Measurements from ENCODE around the gene RING1. TPM values are rescaled to one million over a fixed set of nuclear protein-coding genes. Genes with fewer than 3 reads are reported as not detected.

Gene RING1
- total and polyA plus RNA-seq, 2 experiments from 2014 or later = 6.4 to 16.0 TPM

DNA sequence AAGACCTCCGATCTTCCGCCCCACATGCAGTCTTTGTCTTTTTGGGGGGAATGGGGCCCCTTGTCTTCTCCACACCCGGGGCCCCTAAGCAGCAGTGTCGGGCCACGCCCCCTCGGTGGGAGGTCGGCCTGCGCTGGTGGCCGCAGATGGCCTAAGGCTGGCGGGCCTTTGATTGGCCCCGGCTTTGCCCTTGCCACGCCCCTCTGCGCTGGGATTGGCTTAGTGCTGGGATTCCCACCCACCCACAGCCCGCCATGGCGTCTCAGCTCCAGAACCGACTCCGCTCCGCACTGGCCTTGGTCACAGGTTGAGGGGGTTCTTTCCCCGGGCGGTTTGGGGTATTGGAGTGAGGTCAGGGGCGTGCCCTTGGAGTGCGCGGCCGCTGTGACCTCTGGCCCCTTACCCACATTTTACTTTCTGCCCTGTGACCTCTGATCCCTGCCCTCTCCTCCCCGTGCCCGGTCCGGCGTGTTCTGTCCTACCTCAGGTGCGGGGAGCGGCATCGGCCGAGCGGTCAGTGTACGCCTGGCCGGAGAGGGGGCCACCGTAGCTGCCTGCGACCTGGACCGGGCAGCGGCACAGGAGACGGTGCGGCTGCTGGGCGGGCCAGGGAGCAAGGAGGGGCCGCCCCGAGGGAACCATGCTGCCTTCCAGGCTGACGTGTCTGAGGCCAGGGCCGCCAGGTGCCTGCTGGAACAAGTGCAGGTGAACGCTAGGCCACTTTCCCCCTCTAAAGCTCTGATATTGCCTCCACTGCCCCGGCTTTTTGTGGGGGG, 3.7 kb upstream of the RING1 start, which contains the start of gene HSD17B8 (continued):
- TF ChIP-seq, protein P1, sequence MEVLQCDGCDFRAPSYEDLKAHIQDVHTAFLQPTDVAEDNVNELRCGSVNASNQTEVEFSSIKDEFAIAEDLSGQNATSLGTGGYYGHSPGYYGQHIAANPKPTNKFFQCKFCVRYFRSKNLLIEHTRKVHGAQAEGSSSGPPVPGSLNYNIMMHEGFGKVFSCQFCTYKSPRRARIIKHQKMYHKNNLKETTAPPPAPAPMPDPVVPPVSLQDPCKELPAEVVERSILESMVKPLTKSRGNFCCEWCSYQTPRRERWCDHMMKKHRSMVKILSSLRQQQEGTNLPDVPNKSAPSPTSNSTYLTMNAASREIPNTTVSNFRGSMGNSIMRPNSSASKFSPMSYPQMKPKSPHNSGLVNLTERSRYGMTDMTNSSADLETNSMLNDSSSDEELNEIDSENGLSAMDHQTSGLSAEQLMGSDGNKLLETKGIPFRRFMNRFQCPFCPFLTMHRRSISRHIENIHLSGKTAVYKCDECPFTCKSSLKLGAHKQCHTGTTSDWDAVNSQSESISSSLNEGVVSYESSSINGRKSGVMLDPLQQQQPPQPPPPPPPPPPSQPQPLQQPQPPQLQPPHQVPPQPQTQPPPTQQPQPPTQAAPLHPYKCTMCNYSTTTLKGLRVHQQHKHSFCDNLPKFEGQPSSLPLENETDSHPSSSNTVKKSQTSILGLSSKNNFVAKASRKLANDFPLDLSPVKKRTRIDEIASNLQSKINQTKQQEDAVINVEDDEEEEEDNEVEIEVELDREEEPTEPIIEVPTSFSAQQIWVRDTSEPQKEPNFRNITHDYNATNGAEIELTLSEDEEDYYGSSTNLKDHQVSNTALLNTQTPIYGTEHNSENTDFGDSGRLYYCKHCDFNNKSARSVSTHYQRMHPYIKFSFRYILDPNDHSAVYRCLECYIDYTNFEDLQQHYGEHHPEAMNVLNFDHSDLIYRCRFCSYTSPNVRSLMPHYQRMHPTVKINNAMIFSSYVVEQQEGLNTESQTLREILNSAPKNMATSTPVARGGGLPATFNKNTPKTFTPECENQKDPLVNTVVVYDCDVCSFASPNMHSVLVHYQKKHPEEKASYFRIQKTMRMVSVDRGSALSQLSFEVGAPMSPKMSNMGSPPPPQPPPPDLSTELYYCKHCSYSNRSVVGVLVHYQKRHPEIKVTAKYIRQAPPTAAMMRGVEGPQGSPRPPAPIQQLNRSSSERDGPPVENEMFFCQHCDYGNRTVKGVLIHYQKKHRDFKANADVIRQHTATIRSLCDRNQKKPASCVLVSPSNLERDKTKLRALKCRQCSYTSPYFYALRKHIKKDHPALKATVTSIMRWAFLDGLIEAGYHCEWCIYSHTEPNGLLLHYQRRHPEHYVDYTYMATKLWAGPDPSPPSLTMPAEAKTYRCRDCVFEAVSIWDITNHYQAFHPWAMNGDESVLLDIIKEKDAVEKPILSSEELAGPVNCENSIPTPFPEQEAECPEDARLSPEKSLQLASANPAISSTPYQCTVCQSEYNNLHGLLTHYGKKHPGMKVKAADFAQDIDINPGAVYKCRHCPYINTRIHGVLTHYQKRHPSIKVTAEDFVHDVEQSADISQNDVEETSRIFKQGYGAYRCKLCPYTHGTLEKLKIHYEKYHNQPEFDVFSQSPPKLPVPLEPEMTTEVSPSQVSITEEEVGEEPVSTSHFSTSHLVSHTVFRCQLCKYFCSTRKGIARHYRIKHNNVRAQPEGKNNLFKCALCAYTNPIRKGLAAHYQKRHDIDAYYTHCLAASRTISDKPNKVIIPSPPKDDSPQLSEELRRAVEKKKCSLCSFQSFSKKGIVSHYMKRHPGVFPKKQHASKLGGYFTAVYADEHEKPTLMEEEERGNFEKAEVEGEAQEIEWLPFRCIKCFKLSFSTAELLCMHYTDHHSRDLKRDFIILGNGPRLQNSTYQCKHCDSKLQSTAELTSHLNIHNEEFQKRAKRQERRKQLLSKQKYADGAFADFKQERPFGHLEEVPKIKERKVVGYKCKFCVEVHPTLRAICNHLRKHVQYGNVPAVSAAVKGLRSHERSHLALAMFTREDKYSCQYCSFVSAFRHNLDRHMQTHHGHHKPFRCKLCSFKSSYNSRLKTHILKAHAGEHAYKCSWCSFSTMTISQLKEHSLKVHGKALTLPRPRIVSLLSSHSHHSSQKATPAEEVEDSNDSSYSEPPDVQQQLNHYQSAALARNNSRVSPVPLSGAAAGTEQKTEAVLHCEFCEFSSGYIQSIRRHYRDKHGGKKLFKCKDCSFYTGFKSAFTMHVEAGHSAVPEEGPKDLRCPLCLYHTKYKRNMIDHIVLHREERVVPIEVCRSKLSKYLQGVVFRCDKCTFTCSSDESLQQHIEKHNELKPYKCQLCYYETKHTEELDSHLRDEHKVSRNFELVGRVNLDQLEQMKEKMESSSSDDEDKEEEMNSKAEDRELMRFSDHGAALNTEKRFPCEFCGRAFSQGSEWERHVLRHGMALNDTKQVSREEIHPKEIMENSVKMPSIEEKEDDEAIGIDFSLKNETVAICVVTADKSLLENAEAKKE (CRISPR knock-in tag; IDR thresholded peaks at IDR 0.05) = no peak
- TF ChIP-seq POLR2AphosphoS5 (IDR thresholded peaks at IDR 0.05; ENCODE audit: low read depth) = peak; percentile 83
- peak; percentile 46; the same call in 1 of the 2 replicates for TF ChIP-seq CREB1 (CRISPR knock-in tag; IDR thresholded peaks at IDR 0.05; ENCODE audit: low read depth)

- DNase-seq (ENCODE audit: low spot score) (peak; percentile 44), ATAC-seq (peak; percentile 2)
- TF ChIP-seq CTCF (conservative IDR thresholded peaks at IDR 0.05; ENCODE audit: low read depth in 2 of 2) (peak; percentile 37 to 61; a peak in 3 of 4 replicates), NANOG (IDR thresholded peaks at IDR 0.05; ENCODE audit: borderline replicate concordance) (no peak)
- Histone ChIP-seq H3K4me2 (peak overlapping the region; percentile 96), H3K36me3 (ENCODE audit: insufficient read depth) (peaks cover 11% of the 10 kb centered on the region; the same call in 1 of the 2 replicates), H3K9me2 (ENCODE audit: insufficient read depth) (no peaks in the 10 kb centered on the region), H3K27me3 (ENCODE audit: insufficient read depth) (peaks cover 49% of the 10 kb centered on the region), H2AFZ (peak overlapping the region; percentile 93; the same call in 1 of the 2 replicates), H4K20me1 (replicated peaks; ENCODE audit: insufficient read depth) (peaks cover 21% of the 10 kb centered on the region), H3K27ac (ENCODE audit: low read depth) (no peak overlapping the region), H3F3A (replicated peaks; ENCODE audit: low read depth) (peaks cover 29% of the 10 kb centered on the region), H3K4me3 (peak overlapping the region; percentile 98), H3K79me2 (replicated peaks; ENCODE audit: insufficient read depth) (peaks cover 23% of the 10 kb centered on the region), H3K4me1 (ENCODE audit: insufficient read depth) (peaks cover 31% of the 10 kb centered on the region)
- peaks cover 61% of the 10 kb centered on the region for H3K4me1 Mint-ChIP-seq
- H3K9me3 Mint-ChIP-seq = no peaks in the 10 kb centered on the region; the same call in 2 of the 3 replicates
- peaks cover 42% of the 10 kb centered on the region for H3K36me3 Mint-ChIP-seq (ENCODE audit: low read depth)
- 0 out of 2 replicates have a peak overlapping the region, but pooled peaks have one; percentile 12 for H3K27ac Mint-ChIP-seq
- H3K4me3 Mint-ChIP-seq = peak overlapping the region; percentile 84
- H3K27me3 Mint-ChIP-seq (ENCODE audit: insufficient read depth, low read depth, poor library complexity) = peaks cover 45% of the 10 kb centered on the region
Measured at GRCh38 chr6:33205191-33206026, 2.9 kb upstream of the RING1 start.

All from GM23338 (cell line).